ENCODE data around the gene AHNAK.
"Not testable (repeated sequence)": the region's sequence is repeated elsewhere in the genome, so short reads cannot be mapped to it uniquely, and the experiment has no call there.

AHNAK gene

DNA sequence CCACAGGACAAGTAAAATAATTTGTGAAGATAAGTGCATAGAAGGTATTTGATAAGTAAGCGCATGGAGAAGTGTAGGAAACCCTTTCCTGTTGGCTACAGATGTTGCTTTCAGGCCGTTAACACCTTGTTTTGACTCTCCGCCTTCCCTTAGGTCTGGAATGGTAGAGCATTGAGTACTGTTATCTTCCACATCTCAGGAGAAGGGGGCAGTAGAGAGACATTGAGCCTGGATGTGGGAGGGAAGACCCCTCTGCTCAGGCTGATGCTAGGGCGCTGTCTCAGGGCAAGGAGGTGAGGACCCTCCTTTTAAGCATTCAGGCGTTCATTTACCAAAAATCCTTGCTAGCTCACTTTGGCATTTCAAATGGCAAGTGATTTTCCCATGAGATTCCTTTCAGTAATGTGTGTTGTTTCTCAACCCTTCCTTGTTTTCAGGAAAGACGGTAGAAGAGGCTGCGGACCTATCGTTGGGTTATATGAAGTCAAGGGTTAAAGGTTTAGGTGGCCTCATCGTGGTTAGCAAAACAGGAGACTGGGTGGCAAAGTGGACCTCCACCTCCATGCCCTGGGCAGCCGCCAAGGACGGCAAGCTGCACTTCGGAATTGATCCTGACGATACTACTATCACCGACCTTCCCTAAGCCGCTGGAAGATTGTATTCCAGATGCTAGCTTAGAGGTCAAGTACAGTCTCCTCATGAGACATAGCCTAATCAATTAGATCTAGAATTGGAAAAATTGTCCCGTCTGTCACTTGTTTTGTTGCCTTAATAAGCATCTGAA, 154.8 kb downstream of the AHNAK start:
- Histone ChIP-seq H3K27ac (ENCODE audit: insufficient read depth in 1 of 2, low read depth in 1 of 2, low read length in 2 of 2, poor library complexity in 1 of 2, severe bottlenecking in 2 of 2) (no peak overlapping the region), H3K27me3 (replicated peaks in 2 of 5; ENCODE audit: control insufficient read depth in 4 of 5, insufficient read depth in 5 of 5, low read length in 4 of 5) (no peaks in the 10 kb centered on the region), H3K9me3 (ENCODE audit: control extremely low read depth in 1 of 5, control insufficient read depth in 4 of 5, insufficient read depth in 2 of 5, low read depth in 1 of 5, low read length in 4 of 5) (no peaks in the 10 kb centered on the region), H3K4me3 (ENCODE audit: control insufficient read depth in 1 of 7, extremely low read depth in 1 of 7, insufficient read depth in 4 of 7, low read depth in 2 of 7, low read length in 6 of 7) (no peak overlapping the region), H3K4me1 (ENCODE audit: control extremely low read depth in 1 of 4, control insufficient read depth in 4 of 4, insufficient read depth in 4 of 4, low read length in 3 of 4) (peaks cover 0 to 48% (median 6%) of the 10 kb centered on the region in 4 experiments), H3K36me3 (ENCODE audit: control insufficient read depth in 4 of 4, insufficient read depth in 4 of 4, low read length in 3 of 4) (no peaks in the 10 kb centered on the region)
- CTCF ChIA-PET, result interaction anchor here (0.8 to 6.9 kb wide), 14 partner anchors 10 to 168 kb away, joined by 3 to 73 read pairs (median 8); partner anchors contain the start of genes ASRGL1 and SCGB1A1
- POLR2A ChIA-PET, result no interaction called here
- DNase-seq, result no peak
- 86% methylated on average over 13 of the region's 16 CpGs for WGBS (ENCODE audit: insufficient coverage)

DNA sequence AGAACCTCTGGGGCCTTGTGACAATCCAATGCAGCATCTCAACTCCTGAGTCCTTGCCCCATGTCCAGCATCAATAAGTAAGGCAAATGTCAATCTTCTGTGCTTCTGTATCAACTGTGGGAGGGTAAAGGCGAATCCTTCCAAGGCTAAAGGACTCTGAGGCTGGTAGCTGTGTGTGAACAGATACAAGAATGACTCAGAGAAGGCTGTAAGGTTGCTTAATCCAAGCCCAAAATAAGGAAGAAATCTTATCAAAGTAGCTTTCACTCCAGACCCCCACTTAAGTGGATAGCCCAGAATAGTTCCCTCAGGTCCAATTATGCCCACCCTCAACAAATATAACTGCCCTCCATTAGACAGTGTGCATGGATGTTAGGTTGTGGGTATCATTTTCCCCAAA, 155.9 kb downstream of the AHNAK start:
- Histone ChIP-seq H3K4me3 (ENCODE audit: control insufficient read depth in 1 of 7, extremely low read depth in 1 of 7, insufficient read depth in 4 of 7, low read depth in 2 of 7, low read length in 6 of 7) (no peak overlapping the region), H3K27me3 (replicated peaks in 2 of 5; ENCODE audit: control insufficient read depth in 4 of 5, insufficient read depth in 5 of 5, low read length in 4 of 5) (no peaks in the 10 kb centered on the region), H3K4me1 (ENCODE audit: control extremely low read depth in 1 of 4, control insufficient read depth in 4 of 4, insufficient read depth in 4 of 4, low read length in 3 of 4) (peaks cover 0 to 37% (median 5%) of the 10 kb centered on the region in 4 experiments), H3K27ac (ENCODE audit: insufficient read depth in 1 of 2, low read depth in 1 of 2, low read length in 2 of 2, poor library complexity in 1 of 2, severe bottlenecking in 2 of 2) (no peak overlapping the region), H3K36me3 (ENCODE audit: control insufficient read depth in 4 of 4, insufficient read depth in 4 of 4, low read length in 3 of 4) (no peaks in the 10 kb centered on the region), H3K9me3 (ENCODE audit: control extremely low read depth in 1 of 5, control insufficient read depth in 4 of 5, insufficient read depth in 2 of 5, low read depth in 1 of 5, low read length in 4 of 5) (no peaks in the 10 kb centered on the region)
- POLR2A ChIA-PET, result no interaction called here
- CTCF ChIA-PET, result interaction anchor here (1.0 to 6.9 kb wide), 8 partner anchors 9 to 169 kb away, joined by 3 to 29 read pairs (median 6); no protein-coding TSS in a partner anchor
- WGBS (ENCODE audit: insufficient coverage), result 100% methylated on average over 1 of the region's 1 CpG
- no peak for DNase-seq

DNA sequence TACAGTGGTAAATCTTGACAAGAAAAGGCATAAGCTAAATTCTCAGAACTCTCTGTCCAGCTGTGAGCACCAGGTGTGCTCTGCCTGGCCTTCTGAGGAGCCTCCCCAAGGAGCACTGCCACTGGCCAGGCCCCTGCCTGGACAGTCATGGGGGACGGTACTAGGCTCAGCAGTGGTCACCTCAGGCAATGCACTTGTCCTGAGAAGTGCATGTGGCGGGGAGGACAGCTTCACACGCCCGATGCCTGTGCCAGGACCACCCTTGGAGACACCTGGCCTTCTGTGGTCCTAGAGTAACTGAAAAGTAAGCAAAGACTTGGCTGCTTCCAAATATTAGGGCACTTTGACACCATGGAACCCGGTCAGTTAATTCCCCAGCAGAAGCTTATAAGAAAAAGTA, 156.4 kb downstream of the AHNAK start:
- ChIA-PET CTCF (interaction anchor here (1.0 to 6.9 kb wide), 9 partner anchors 9 to 170 kb away, joined by 3 to 29 read pairs (median 5); no protein-coding TSS in a partner anchor), POLR2A (no interaction called here)
- Histone ChIP-seq H3K4me1 (ENCODE audit: control extremely low read depth in 1 of 4, control insufficient read depth in 4 of 4, insufficient read depth in 4 of 4, low read length in 3 of 4) (peaks cover 0 to 34% (median 5%) of the 10 kb centered on the region in 4 experiments), H3K27ac (ENCODE audit: insufficient read depth in 1 of 2, low read depth in 1 of 2, low read length in 2 of 2, poor library complexity in 1 of 2, severe bottlenecking in 2 of 2) (no peak overlapping the region), H3K27me3 (replicated peaks in 2 of 5; ENCODE audit: control insufficient read depth in 4 of 5, insufficient read depth in 5 of 5, low read length in 4 of 5) (no peaks in the 10 kb centered on the region), H3K9me3 (ENCODE audit: control extremely low read depth in 1 of 5, control insufficient read depth in 4 of 5, insufficient read depth in 2 of 5, low read depth in 1 of 5, low read length in 4 of 5) (no peaks in the 10 kb centered on the region), H3K4me3 (ENCODE audit: control insufficient read depth in 1 of 7, extremely low read depth in 1 of 7, insufficient read depth in 4 of 7, low read depth in 2 of 7, low read length in 6 of 7) (no peak overlapping the region), H3K36me3 (ENCODE audit: control insufficient read depth in 4 of 4, insufficient read depth in 4 of 4, low read length in 3 of 4) (no peaks in the 10 kb centered on the region)
- 80% methylated on average over 5 of the region's 5 CpGs for WGBS (ENCODE audit: insufficient coverage)
- no peak for DNase-seq

DNA sequence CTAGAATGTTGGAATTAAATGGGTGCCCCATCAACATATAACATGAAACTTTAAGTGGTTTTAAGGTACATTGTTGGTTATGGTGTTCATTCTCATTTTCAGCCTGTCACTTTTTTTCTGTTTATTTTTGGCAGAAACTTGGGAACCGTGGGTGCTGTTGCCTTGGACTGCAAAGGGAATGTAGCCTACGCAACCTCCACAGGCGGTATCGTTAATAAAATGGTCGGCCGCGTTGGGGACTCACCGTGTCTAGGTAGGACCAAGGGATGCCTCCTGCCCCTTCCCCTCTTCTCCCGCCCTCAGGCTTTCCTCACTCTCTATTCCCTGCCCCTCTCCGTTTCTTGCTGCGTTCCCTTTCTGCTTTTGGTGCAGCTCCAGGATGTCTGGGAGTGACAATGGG, 157.6 kb downstream of the AHNAK start:
- CTCF ChIA-PET, result interaction anchor here (1.7 to 6.9 kb wide), 3 partner anchors 7 to 14 kb away, joined by 8 to 29 read pairs (median 9); no protein-coding TSS in a partner anchor
- 98% methylated on average over 8 of the region's 11 CpGs for WGBS (ENCODE audit: insufficient coverage)

DNA sequence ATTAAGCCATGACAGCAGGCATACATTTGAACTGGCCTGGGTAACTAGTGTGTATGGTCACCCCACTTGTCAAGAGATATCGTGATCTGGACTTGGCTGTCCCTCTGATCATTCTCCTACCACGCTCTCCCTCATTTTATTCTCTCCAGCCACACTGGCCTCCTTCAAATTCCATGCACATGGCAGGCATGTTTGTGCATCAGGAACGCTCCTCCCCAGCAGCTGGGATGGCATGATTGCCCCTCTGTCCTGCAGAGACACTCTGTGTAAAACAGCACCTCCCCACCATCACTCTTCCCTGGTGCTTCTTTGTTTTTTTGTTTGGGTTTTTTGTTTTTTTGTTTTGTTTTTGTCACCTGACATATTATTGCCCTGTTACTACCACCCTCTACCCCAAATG, 159.2 kb downstream of the AHNAK start:
- DNase-seq, result no peak
- Histone ChIP-seq H3K9me3 (ENCODE audit: control extremely low read depth in 1 of 5, control insufficient read depth in 4 of 5, insufficient read depth in 2 of 5, low read depth in 1 of 5, low read length in 4 of 5) (no peaks in the 10 kb centered on the region), H3K27me3 (replicated peaks in 2 of 5; ENCODE audit: control insufficient read depth in 4 of 5, insufficient read depth in 5 of 5, low read length in 4 of 5) (no peaks in the 10 kb centered on the region), H3K4me3 (ENCODE audit: control insufficient read depth in 1 of 7, extremely low read depth in 1 of 7, insufficient read depth in 4 of 7, low read depth in 2 of 7, low read length in 6 of 7) (no peak overlapping the region), H3K27ac (ENCODE audit: insufficient read depth in 1 of 2, low read depth in 1 of 2, low read length in 2 of 2, poor library complexity in 1 of 2, severe bottlenecking in 2 of 2) (no peak overlapping the region), H3K36me3 (ENCODE audit: control insufficient read depth in 4 of 4, insufficient read depth in 4 of 4, low read length in 3 of 4) (no peaks in the 10 kb centered on the region), H3K4me1 (ENCODE audit: control extremely low read depth in 1 of 4, control insufficient read depth in 4 of 4, insufficient read depth in 4 of 4, low read length in 3 of 4) (peaks cover 0 to 12% (median 0%) of the 10 kb centered on the region in 4 experiments)
- WGBS (ENCODE audit: insufficient coverage), result 100% methylated on average over 2 of the region's 3 CpGs
- ChIA-PET POLR2A (no interaction called here), CTCF (no interaction called here)

More for the DNA sequence above, 157.6 kb downstream of the AHNAK start:
- Histone ChIP-seq H3K27me3 (replicated peaks in 2 of 5; ENCODE audit: control insufficient read depth in 4 of 5, insufficient read depth in 5 of 5, low read length in 4 of 5) (no peaks in the 10 kb centered on the region), H3K4me3 (ENCODE audit: control insufficient read depth in 1 of 7, extremely low read depth in 1 of 7, insufficient read depth in 4 of 7, low read depth in 2 of 7, low read length in 6 of 7) (no peak overlapping the region), H3K36me3 (ENCODE audit: control insufficient read depth in 4 of 4, insufficient read depth in 4 of 4, low read length in 3 of 4) (no peaks in the 10 kb centered on the region), H3K9me3 (ENCODE audit: control extremely low read depth in 1 of 5, control insufficient read depth in 4 of 5, insufficient read depth in 2 of 5, low read depth in 1 of 5, low read length in 4 of 5) (no peaks in the 10 kb centered on the region), H3K27ac (ENCODE audit: insufficient read depth in 1 of 2, low read depth in 1 of 2, low read length in 2 of 2, poor library complexity in 1 of 2, severe bottlenecking in 2 of 2) (no peak overlapping the region), H3K4me1 (ENCODE audit: control extremely low read depth in 1 of 4, control insufficient read depth in 4 of 4, insufficient read depth in 4 of 4, low read length in 3 of 4) (peaks cover 0 to 25% (median 3%) of the 10 kb centered on the region in 4 experiments)
- no peak for DNase-seq
- POLR2A ChIA-PET, result no interaction called here

DNA sequence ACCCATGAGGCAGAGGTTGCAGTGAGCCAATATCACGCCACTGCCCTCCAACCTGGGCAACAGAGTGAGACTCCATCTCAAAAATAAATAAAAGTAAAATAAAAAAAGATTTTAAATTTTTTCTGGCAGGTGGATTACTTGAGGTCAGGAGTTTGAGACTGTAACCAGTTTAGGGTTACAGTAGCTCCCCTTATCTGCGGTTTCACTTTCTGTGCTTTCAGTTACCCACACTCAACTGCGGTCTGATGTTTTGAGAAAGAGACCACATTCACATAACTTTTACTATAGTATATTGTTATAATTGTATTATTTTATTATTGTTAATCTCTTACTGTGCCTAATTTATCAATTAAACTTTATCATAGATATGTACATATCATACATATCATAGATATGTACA, 160.5 kb downstream of the AHNAK start:
- H3K4me3 ChIP-seq (ENCODE audit: control insufficient read depth in 1 of 7, extremely low read depth in 1 of 7, insufficient read depth in 4 of 7, low read depth in 2 of 7, low read length in 6 of 7); H3K36me3 ChIP-seq (ENCODE audit: control insufficient read depth in 4 of 4, insufficient read depth in 4 of 4, low read length in 3 of 4); H3K4me1 ChIP-seq (ENCODE audit: control extremely low read depth in 1 of 4, control insufficient read depth in 4 of 4, insufficient read depth in 4 of 4, low read length in 3 of 4); H3K27ac ChIP-seq (ENCODE audit: insufficient read depth in 1 of 2, low read depth in 1 of 2, low read length in 2 of 2, poor library complexity in 1 of 2, severe bottlenecking in 2 of 2); H3K27me3 ChIP-seq (replicated peaks in 2 of 5; ENCODE audit: control insufficient read depth in 4 of 5, insufficient read depth in 5 of 5, low read length in 4 of 5); H3K9me3 ChIP-seq (ENCODE audit: control extremely low read depth in 1 of 5, control insufficient read depth in 4 of 5, insufficient read depth in 2 of 5, low read depth in 1 of 5, low read length in 4 of 5); DNase-seq; POLR2A ChIA-PET: not testable (repeated sequence)
- WGBS (ENCODE audit: insufficient coverage), result no CpG with 5 or more reads among the region's 3 CpGs
- CTCF ChIA-PET, result interaction anchor here (1.0 to 1.5 kb wide), 4 partner anchors 9 to 175 kb away, joined by 3 to 6 read pairs (median 3); no protein-coding TSS in a partner anchor

DNA sequence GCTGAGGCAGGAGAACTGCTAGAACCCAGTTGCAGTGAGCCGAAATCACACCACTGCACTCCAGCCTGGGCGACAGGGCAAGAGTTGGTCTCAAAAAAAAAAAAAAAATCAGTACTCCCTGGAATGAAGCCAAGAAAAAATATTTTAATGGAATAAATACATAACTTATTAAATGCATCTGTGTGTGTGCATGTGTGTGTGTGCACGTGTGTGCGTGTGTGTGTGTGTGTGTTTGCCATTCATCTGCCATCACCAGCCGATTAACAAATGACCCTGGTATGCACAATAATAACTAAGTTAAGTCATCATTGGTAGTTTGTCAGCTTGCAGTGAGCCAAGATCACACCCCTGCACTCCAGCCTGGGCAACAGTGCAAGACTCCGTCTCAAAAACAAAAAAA, 162.8 kb downstream of the AHNAK start:
- Histone ChIP-seq H3K4me3 (ENCODE audit: control insufficient read depth in 1 of 7, extremely low read depth in 1 of 7, insufficient read depth in 4 of 7, low read depth in 2 of 7, low read length in 6 of 7) (no peak overlapping the region), H3K27ac (ENCODE audit: insufficient read depth in 1 of 2, low read depth in 1 of 2, low read length in 2 of 2, poor library complexity in 1 of 2, severe bottlenecking in 2 of 2) (no peak overlapping the region), H3K9me3 (ENCODE audit: control extremely low read depth in 1 of 5, control insufficient read depth in 4 of 5, insufficient read depth in 2 of 5, low read depth in 1 of 5, low read length in 4 of 5) (no peaks in the 10 kb centered on the region), H3K36me3 (ENCODE audit: control insufficient read depth in 4 of 4, insufficient read depth in 4 of 4, low read length in 3 of 4) (no peaks in the 10 kb centered on the region), H3K4me1 (ENCODE audit: control extremely low read depth in 1 of 4, control insufficient read depth in 4 of 4, insufficient read depth in 4 of 4, low read length in 3 of 4) (peaks cover 0 to 4% (median 0%) of the 10 kb centered on the region in 4 experiments), H3K27me3 (replicated peaks in 2 of 5; ENCODE audit: control insufficient read depth in 4 of 5, insufficient read depth in 5 of 5, low read length in 4 of 5) (no peaks in the 10 kb centered on the region)
- CTCF ChIA-PET, result interaction anchor here (2.6 kb wide), 1 partner anchor 10 kb away, joined by 8 read pairs; no protein-coding TSS in a partner anchor
- 93% methylated on average over 2 of the region's 6 CpGs for WGBS (ENCODE audit: insufficient coverage)
- POLR2A ChIA-PET, result no interaction called here
- no peak for DNase-seq

Data from common myeloid progenitor, CD34-positive (primary cell).